Thyroid gland (tissue), 4 donors: ENCODE measurements around the gene INPP5D.

Experiments
- POLR2A ChIP-seq, 2 donors: fragments of 450-650 bp; IDR thresholded peaks; one replicate each; pipeline ENCODE4 v1.6.1; 2017; ENCODE audit warnings: antibody characterized with exemption in 2 of 2, mild to moderate bottlenecking in 2 of 2, moderate library complexity in 1 of 2
- TF ChIP-seq, protein P1 (sequence below), 6 experiments: fragments of 200-600 bp in 3 of 6; fragments of 450-650 bp in 3 of 6; sonication (generic) in 3 of 6; IDR thresholded peaks; one replicate each; pipeline ENCODE4 v1.5.1; 2016 to 2019; ENCODE audit warnings: antibody characterized with exemption in 6 of 6, mild to moderate bottlenecking in 2 of 6, inconsistent platforms in 1 of 6, moderate library complexity in 1 of 6

DNA sequence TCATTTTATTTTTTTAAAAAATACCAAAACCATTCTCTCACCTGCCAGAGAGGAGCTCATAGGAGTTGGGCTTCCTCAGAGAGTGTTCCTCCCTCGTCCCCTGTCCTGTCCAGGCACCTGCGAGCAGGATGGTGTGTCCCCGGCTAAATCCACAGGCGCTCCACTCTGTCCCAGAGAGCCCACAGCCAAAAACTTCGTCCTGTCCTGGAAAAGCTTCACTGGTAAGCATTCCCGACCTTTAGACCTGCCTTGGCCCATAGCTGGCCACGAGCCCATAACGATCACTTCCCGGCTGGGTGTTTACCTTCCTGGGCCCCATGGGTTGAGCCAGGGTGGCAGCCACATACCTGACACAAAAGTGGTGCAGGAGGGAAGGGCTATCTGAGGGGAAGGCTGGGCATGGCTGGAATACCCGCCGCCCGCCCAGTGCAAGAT lies 47.1 kb upstream of the INPP5D start, which contains the start of gene NGEF:
- TF ChIP-seq, protein P1, sequence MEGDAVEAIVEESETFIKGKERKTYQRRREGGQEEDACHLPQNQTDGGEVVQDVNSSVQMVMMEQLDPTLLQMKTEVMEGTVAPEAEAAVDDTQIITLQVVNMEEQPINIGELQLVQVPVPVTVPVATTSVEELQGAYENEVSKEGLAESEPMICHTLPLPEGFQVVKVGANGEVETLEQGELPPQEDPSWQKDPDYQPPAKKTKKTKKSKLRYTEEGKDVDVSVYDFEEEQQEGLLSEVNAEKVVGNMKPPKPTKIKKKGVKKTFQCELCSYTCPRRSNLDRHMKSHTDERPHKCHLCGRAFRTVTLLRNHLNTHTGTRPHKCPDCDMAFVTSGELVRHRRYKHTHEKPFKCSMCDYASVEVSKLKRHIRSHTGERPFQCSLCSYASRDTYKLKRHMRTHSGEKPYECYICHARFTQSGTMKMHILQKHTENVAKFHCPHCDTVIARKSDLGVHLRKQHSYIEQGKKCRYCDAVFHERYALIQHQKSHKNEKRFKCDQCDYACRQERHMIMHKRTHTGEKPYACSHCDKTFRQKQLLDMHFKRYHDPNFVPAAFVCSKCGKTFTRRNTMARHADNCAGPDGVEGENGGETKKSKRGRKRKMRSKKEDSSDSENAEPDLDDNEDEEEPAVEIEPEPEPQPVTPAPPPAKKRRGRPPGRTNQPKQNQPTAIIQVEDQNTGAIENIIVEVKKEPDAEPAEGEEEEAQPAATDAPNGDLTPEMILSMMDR (IDR thresholded peaks at IDR 0.05), result no peak
- TF ChIP-seq POLR2A (IDR thresholded peaks at IDR 0.05), result no peak
